ENCODE results near the gene NUP188.

- TF ChIP-seq, protein P1, sequence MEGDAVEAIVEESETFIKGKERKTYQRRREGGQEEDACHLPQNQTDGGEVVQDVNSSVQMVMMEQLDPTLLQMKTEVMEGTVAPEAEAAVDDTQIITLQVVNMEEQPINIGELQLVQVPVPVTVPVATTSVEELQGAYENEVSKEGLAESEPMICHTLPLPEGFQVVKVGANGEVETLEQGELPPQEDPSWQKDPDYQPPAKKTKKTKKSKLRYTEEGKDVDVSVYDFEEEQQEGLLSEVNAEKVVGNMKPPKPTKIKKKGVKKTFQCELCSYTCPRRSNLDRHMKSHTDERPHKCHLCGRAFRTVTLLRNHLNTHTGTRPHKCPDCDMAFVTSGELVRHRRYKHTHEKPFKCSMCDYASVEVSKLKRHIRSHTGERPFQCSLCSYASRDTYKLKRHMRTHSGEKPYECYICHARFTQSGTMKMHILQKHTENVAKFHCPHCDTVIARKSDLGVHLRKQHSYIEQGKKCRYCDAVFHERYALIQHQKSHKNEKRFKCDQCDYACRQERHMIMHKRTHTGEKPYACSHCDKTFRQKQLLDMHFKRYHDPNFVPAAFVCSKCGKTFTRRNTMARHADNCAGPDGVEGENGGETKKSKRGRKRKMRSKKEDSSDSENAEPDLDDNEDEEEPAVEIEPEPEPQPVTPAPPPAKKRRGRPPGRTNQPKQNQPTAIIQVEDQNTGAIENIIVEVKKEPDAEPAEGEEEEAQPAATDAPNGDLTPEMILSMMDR (IDR thresholded peaks at IDR 0.05) = no peak
- no peak for TF ChIP-seq EZH2 (IDR thresholded peaks at IDR 0.05; ENCODE audit: borderline replicate concordance, insufficient read depth, low read depth, low read length, poor library complexity, severe bottlenecking)
Measured at GRCh38 chr9:128983536-128983935, 36.0 kb downstream of the NUP188 start.

Data from B cell (primary cell).